SKM-1 treated with dmso at 0.1 percent for 144 hours (cell line): ENCODE data around the gene PCDHA9.
"Not testable (repeated sequence)": the region's sequence is repeated elsewhere in the genome, so short reads cannot be mapped to it uniquely, and the experiment has no call there.

Experiments used
- DNase-seq: peaks from one replicate; lab custom pipeline; 2025; ENCODE audit not compliant: unreplicated experiment; lab: John Stamatoyannopoulos, UW

PCDHA9 gene

GRCh38 chr5:140848139-140849102 lies at the start of gene PCDHA9:
Gene PCDHA9, plus strand, starts transcription at chr5:140848382. Its CDS starts 114 bp downstream, at chr5:140848496.
- not testable (repeated sequence) for DNase-seq

GRCh38 chr5:140800816-140801493 lies 47.2 kb upstream of the PCDHA9 start, which contains the start of gene PCDHA3:
Gene PCDHA3, plus strand, starts transcription at chr5:140801057.
- no peak for DNase-seq

DNA sequence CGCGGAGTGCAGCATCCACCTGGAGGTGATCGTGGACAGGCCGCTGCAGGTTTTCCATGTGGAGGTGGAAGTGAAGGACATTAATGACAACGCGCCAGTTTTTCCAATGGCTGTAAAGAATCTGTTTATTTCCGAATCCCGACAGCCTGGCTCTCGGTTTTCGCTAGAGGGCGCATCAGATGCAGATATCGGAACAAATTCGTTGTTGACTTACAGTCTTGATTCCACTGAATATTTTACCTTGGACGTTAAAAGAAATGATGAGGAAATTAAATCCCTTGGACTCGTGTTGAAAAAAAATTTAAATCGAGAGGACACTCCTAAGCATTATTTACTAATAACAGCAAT lies 46.7 kb upstream of the PCDHA9 start:
- DNase-seq = no peak

- DNase-seq = not testable (repeated sequence)
Observed at GRCh38 chr5:140802381-140802780, 45.8 kb upstream of the PCDHA9 start.

DNA sequence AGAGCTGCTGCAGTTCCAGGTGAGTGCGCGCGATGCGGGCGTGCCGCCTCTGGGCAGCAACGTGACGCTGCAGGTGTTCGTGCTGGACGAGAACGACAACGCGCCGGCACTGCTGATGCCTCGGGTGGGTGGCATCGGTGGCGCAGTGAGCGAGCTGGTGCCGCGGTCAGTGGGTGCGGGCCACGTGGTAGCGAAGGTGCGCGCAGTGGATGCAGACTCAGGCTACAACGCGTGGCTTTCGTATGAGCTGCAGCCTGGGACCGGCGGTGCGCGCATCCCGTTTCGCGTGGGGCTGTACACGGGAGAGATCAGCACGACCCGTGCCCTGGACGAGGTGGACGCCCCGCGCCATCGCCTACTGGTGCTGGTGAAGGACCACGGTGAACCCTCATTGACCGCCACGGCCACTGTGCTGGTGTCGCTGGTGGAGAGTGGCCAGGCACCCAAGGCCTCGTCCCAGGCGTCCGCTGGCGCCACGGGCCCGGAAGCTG lies 45.4 kb upstream of the PCDHA9 start:
- no peak for DNase-seq

- DNase-seq = peak; percentile 39
Observed at GRCh38 chr5:140806834-140807775, 41.1 kb upstream of the PCDHA9 start, which contains the start of gene PCDHA4. Gene PCDHA4, plus strand, starts transcription at chr5:140807068.

- DNase-seq = not testable (repeated sequence)
Observed at GRCh38 chr5:140808241-140808888, 39.8 kb upstream of the PCDHA9 start.

GRCh38 chr5:140808889-140809291 lies 39.3 kb upstream of the PCDHA9 start:
- DNase-seq = no peak

GRCh38 chr5:140821375-140822280 lies 26.6 kb upstream of the PCDHA9 start, which contains the start of gene PCDHA5:
Gene PCDHA5, plus strand, starts transcription at chr5:140821613.
- no peak for DNase-seq

GRCh38 chr5:140822281-140822629 lies 25.9 kb upstream of the PCDHA9 start:
- no peak for DNase-seq

DNA sequence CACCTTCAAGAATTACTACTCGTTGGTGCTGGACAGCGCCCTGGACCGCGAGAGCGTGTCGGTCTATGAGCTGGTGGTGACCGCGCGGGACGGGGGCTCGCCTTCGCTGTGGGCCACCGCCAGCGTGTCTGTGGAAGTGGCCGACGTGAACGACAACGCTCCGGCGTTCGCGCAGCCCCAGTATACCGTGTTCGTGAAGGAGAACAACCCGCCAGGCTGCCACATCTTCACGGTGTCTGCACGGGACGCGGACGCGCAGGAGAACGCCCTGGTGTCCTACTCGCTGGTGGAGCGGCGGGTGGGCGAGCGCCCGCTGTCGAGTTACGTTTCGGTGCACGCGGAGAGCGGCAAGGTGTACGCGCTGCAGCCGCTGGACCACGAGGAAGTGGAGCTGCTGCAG lies 25.2 kb upstream of the PCDHA9 start:
- not testable (repeated sequence) for DNase-seq

DNA sequence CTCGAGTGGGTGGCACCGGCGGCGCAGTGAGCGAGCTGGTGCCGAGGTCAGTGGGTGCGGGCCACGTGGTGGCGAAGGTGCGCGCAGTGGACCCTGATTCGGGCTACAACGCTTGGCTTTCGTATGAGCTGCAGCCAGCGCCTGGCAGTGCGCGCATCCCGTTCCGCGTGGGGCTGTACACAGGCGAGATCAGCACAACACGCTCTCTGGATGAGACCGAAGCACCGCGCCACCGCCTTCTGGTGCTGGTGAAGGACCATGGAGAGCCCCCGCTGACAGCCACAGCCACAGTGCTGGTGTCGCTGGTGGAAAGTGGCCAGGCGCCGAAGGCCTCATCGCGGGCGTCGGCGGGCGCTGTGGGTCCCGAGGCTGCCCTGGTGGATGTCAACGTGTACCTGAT lies 24.7 kb upstream of the PCDHA9 start:
- DNase-seq = no peak

DNA sequence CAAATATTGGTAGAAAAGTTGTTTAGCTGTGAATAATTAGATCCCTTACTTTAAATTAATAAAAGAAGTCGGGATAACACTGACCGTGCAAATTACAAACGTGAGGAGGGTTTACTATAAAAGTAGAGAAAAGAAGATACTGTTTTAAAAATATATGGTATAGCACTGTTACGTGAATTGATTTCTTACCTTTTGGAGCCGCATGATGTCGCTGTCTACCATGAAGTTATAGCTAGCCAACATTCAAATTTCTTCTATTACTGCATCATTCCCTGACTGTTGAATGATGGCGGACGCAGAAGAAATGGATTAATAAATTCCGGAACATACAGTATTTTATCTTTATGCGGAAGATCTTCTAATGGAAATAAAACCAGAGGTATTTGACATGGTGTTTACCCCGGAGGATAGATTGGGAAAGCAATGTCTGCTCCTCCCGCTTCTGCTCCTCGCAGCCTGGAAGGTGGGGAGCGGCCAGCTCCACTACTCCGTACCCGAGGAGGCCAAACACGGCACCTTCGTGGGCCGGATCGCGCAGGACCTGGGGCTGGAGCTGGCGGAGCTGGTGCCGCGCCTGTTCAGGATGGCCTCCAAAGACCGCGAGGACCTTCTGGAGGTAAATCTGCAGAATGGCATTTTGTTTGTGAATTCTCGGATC lies 20.3 kb upstream of the PCDHA9 start, which contains the start of gene PCDHA6:
TSS of gene PCDHA6 (plus strand) at position 257 of the 658 bp plus-strand sequence. CDS start at position 389, 132 bp downstream.
- DNase-seq = no peak

DNA sequence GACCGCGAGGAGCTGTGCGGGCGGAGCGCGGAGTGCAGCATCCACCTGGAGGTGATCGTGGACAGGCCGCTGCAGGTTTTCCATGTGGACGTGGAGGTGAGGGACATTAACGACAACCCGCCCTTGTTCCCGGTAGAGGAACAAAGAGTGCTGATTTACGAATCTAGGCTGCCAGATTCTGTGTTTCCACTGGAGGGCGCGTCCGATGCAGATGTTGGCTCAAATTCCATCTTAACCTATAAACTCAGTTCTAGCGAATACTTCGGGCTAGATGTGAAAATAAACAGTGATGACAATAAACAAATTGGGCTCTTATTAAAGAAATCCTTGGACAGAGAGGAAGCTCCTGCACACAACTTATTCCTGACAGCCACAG lies 19.8 kb upstream of the PCDHA9 start:
- no peak for DNase-seq

GRCh38 chr5:140829511-140830501 lies 18.4 kb upstream of the PCDHA9 start:
- not testable (repeated sequence) for DNase-seq

GRCh38 chr5:140833993-140834392 lies 14.2 kb upstream of the PCDHA9 start, which contains the start of gene PCDHA7:
Gene PCDHA7, plus strand, starts transcription at chr5:140834269. Its CDS starts 115 bp downstream, at chr5:140834384.
- DNase-seq = no peak

DNA sequence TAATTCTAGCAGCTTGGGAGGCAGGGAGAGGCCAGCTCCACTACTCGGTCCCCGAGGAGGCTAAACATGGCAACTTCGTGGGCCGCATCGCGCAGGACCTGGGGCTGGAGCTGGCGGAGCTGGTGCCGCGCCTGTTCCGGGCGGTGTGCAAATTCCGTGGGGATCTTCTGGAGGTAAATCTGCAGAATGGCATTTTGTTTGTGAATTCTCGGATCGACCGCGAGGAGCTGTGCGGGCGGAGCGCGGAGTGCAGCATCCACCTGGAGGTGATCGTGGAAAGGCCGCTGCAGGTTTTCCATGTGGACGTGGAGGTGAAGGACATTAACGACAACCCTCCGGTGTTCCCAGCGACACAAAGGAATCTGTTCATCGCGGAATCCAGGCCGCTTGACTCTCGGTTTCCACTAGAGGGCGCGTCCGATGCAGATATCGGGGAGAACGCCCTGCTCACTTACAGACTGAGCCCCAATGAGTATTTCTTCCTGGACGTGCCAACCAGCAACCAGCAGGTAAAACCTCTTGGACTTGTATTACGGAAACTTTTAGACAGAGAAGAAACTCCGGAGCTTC lies 13.7 kb upstream of the PCDHA9 start:
- DNase-seq = not testable (repeated sequence)
